GM12878 (cell line): ENCODE measurements around the gene ATP8A1. TPM values are rescaled to one million over a fixed set of nuclear protein-coding genes. Genes with fewer than 3 reads are reported as not detected.
A peak's percentile ranks its signal among the peaks of the same experiment; 100 is the strongest.

Source experiments
- ATAC-seq: fragments of 200-7000 bp; cut with Tn5 transposase; 3 replicates; pipeline ENCODE4 v1.9.1; 2020; ENCODE audit warnings: mild to moderate bottlenecking, moderate library complexity
- BruUV-seq: library from RNA; stranded (reverse); fragments of 400-500 nt; replicated peaks from 2 replicates; lab custom pipeline; 2021; lab: Mats Ljungman, UMichigan
- CTCF ChIA-PET: fragments of 300-600 bp; sonication (Branson Sonifier 250); formaldehyde crosslinking; extraction: SDS; loops from one replicate; lab custom pipeline; 2021; ENCODE audit warnings: inconsistent platforms; lab: Yijun Ruan, JAX
- POLR2A ChIA-PET: fragments of 350-600 bp; formaldehyde crosslinking; extraction: SDS; loops from one replicate; lab custom pipeline; 2021; ENCODE audit warnings: inconsistent platforms; lab: Charles Lee
- RAD21 ChIA-PET: fragments of 300-600 bp; sonication (Branson Sonifier 250); formaldehyde crosslinking; loops from one replicate; lab custom pipeline; 2023; ENCODE audit warnings: antibody characterized with exemption; ENCODE audit not compliant: unreplicated experiment; lab: Charles Lee
- SMC1A ChIA-PET: fragments of 300-600 bp; sonication (Branson Sonifier 250); formaldehyde crosslinking; loops from one replicate; lab custom pipeline; 2023; ENCODE audit not compliant: unreplicated experiment, uncharacterized antibody; lab: Charles Lee
- DNase-seq: peaks from one replicate; pipeline ENCODE4 v3.0.0-alpha.2; 2011; ENCODE audit warnings: low read depth, low spot score
- FAIRE-seq: peaks from 3 replicates; lab custom pipeline; 2011; peaks lifted over from hg19 to GRCh38; lab: Jason Lieb, UNC
- H2AFZ ChIP-seq: 2 replicates; pipeline ENCODE4 v1.6.0; 2011; ENCODE audit warnings: low read depth, low read length, control low read depth; ENCODE audit not compliant: control insufficient read depth
- H3K27ac ChIP-seq: 2 replicates; pipeline ENCODE4 v1.5.1; 2011; ENCODE audit warnings: control low read depth; ENCODE audit not compliant: control insufficient read depth, insufficient read depth
- H3K27me3 ChIP-seq, 2 experiments: replicated peaks in 1 of 2; 2 replicates each; pipeline versions ENCODE4 v1.6.0 to v1.6.1; 2011; ENCODE audit warnings: low read length in 1 of 2; ENCODE audit not compliant: control insufficient read depth in 2 of 2, insufficient read depth in 2 of 2
- H3K36me3 ChIP-seq, 2 experiments: 2 replicates each; pipeline ENCODE4 v1.5.1; 2011; ENCODE audit warnings: low read length in 1 of 2; ENCODE audit not compliant: control insufficient read depth in 2 of 2, insufficient read depth in 2 of 2
- H3K4me1 ChIP-seq: 2 replicates; pipeline ENCODE4 v1.6.1; 2011; ENCODE audit warnings: mild to moderate bottlenecking, low read length, moderate library complexity, mixed read lengths; ENCODE audit not compliant: control insufficient read depth, insufficient read depth
- H3K4me2 ChIP-seq: 2 replicates; pipeline ENCODE4 v1.6.0; 2011; ENCODE audit warnings: control low read depth; ENCODE audit not compliant: control insufficient read depth, insufficient read depth
- H3K4me3 ChIP-seq: fragments of 200-600 bp; sonication (generic); 2 replicates; pipeline ENCODE4 v1.5.1; 2016
- H3K79me2 ChIP-seq: 2 replicates; pipeline ENCODE4 v1.6.0; 2011; ENCODE audit warnings: low read length; ENCODE audit not compliant: control insufficient read depth, insufficient read depth
- H3K9ac ChIP-seq: 2 replicates; pipeline ENCODE4 v1.8.0; 2011; ENCODE audit warnings: low read length, control low read depth, mixed read lengths; ENCODE audit not compliant: control insufficient read depth, insufficient read depth
- H3K9me3 ChIP-seq: replicated peaks from 3 replicates; pipeline ENCODE4 v1.5.1; 2011; ENCODE audit warnings: mild to moderate bottlenecking, low read length; ENCODE audit not compliant: control insufficient read depth, insufficient read depth
- H4K20me1 ChIP-seq: 2 replicates; pipeline ENCODE4 v1.6.0; 2011; ENCODE audit not compliant: control insufficient read depth, insufficient read depth
- EED ChIP-seq: sonication (generic); IDR thresholded peaks from 2 replicates; pipeline ENCODE4 v1.6.1; 2016; ENCODE audit warnings: antibody characterized with exemption, low read depth
- HDAC6 ChIP-seq: fragments of 200-600 bp; sonication (generic); IDR thresholded peaks from one replicate; pipeline ENCODE4 v1.8.0; 2017; ENCODE audit warnings: antibody characterized with exemption; ENCODE audit not compliant: unreplicated experiment
- IKZF2 ChIP-seq, 2 experiments: fragments of 450-650 bp; IDR thresholded peaks; 2 replicates each; pipeline ENCODE4 v1.6.1; 2017; ENCODE audit warnings: mild to moderate bottlenecking in 2 of 2, moderate library complexity in 2 of 2
- JUNB ChIP-seq: IDR thresholded peaks from 2 replicates; pipeline ENCODE4 v1.6.1; 2016; ENCODE audit warnings: antibody characterized with exemption, mild to moderate bottlenecking
- NR2F1 ChIP-seq: fragments of 450-650 bp; conservative IDR thresholded peaks from 2 replicates; pipeline ENCODE4 v1.6.1; 2017; ENCODE audit warnings: mild to moderate bottlenecking
- POLR2A ChIP-seq: IDR thresholded peaks from 2 replicates; pipeline ENCODE4 v1.6.1; 2011; ENCODE audit warnings: low read depth, mild to moderate bottlenecking, low read length
- RELA ChIP-seq: fragments of 450-650 bp; IDR thresholded peaks from 2 replicates; pipeline ENCODE4 v1.8.0; 2014; ENCODE audit warnings: borderline replicate concordance; ENCODE audit not compliant: partially characterized antibody
- TCF7 ChIP-seq: IDR thresholded peaks from 2 replicates; pipeline ENCODE4 v1.6.1; 2014; ENCODE audit warnings: antibody characterized with exemption, borderline replicate concordance
- WGBS: methylation state at CpG from one replicate; pipeline ENCODE4 v1.1.6; 2016; ENCODE audit warnings: low lambda C conversion rate; ENCODE audit not compliant: insufficient replicate concordance, insufficient coverage; ENCODE audit errors: missing lambda C conversion rate; 5-methylcytosine and 5-hydroxymethylcytosine counted together
- in situ Hi-C: fragments of 300-500 bp; cut with MboI; formaldehyde crosslinking; loops from 9 replicates; pipeline ENCODE4 v1.14.3; 2018; ENCODE audit warnings: mixed read lengths
- intact Hi-C: fragments of 100-400 bp; cut with micrococcal nuclease; formaldehyde crosslinking; loops from one replicate; pipeline ENCODE4 v1.14.2; 2022; ENCODE audit not compliant: unreplicated experiment
- polyA plus RNA-seq, 11 experiments: library from polyadenylated mRNA; depleted of rRNA in 4 of 11; unstranded in 6 of 11; stranded (reverse) in 5 of 11; fragments of >200 nt; fragmentation: Nextera tagmentation in 4 of 11; fragmentation: Illumina TruSeq in 1 of 11; extraction: Ambion mirVana in 4 of 11; extraction: Trizol in 1 of 11; gene quantifications; 1 replicate in 1 of 11; 2 replicates in 10 of 11; pipeline versions ENCODE4 v1.2.1 to v1.2.3, GENCODE V29; 2011 to 2016; ENCODE audit warnings: inconsistent platforms in 2 of 11, missing spikeins in 2 of 11, low read depth in 1 of 11
- total RNA-seq, 4 experiments: library from RNA; depleted of rRNA in 3 of 4; stranded (reverse); fragments of >200 nt in 3 of 4; fragmentation: Illumina TruSeq in 1 of 4; extraction: Trizol in 1 of 4; gene quantifications; 2 replicates each; pipeline versions ENCODE4 v1.2.1 to v1.2.3, GENCODE V29; 2013 to 2021

The ATP8A1 gene
- total and polyA plus RNA-seq, 10 of the 15 experiments (the other 5 are each of a cell fraction or from before 2014, with no cell fraction given) = 9.0 to 116 (median 37.3) TPM

- Histone ChIP-seq H3K9me3 (no peaks in the 10 kb centered on the region), H3K27ac (no peak overlapping the region), H3K36me3 (peaks cover 0 to 2% of the 10 kb centered on the region in 2 experiments; a peak in 3 of 4 replicates), H3K9ac (no peak overlapping the region), H3K4me3 (no peak overlapping the region), H3K4me2 (no peak overlapping the region), H3K79me2 (no peaks in the 10 kb centered on the region), H2AFZ (no peak overlapping the region), H3K27me3 (no peaks in the 10 kb centered on the region), H3K4me1 (peaks cover 17% of the 10 kb centered on the region), H4K20me1 (no peaks in the 10 kb centered on the region)
- 94% methylated on average over 4 of the region's 4 CpGs for WGBS
- TF ChIP-seq IKZF2 (IDR thresholded peaks at IDR 0.05) = no peak
- TF ChIP-seq TCF7 = no peak
- no peak for TF ChIP-seq NR2F1
- TF ChIP-seq RELA = no peak
- TF ChIP-seq EED = no peak
- no peak for TF ChIP-seq POLR2A
- intact Hi-C loops (loop anchor here (5.0 kb wide), 1 partner anchor 32 kb away; no protein-coding TSS in a partner anchor), in situ Hi-C loops (no loop called here)
- RAD21 ChIA-PET = no interaction called here
- POLR2A ChIA-PET = no interaction called here
- no TSS peak for BruUV-seq
- SMC1A ChIA-PET = interaction anchor here (1.0 to 1.2 kb wide), 2 partner anchors 13 to 113 kb away, joined by 3 to 4 read pairs; no protein-coding TSS in a partner anchor
- ATAC-seq = no peak
- CTCF ChIA-PET = no interaction called here
- no peak for DNase-seq
- no peak for FAIRE-seq
These were observed 172.3 kb downstream of the ATP8A1 start for GRCh38 chr4:42484630-42485029.

- RAD21 ChIA-PET = no interaction called here
- Histone ChIP-seq H4K20me1 (no peaks in the 10 kb centered on the region), H3K27ac (no peak overlapping the region), H3K36me3 (peaks cover 0 to 4% of the 10 kb centered on the region in 2 experiments; a peak in 3 of 4 replicates), H3K4me1 (peaks cover 14% of the 10 kb centered on the region), H3K4me3 (no peak overlapping the region), H3K9ac (no peak overlapping the region), H2AFZ (no peak overlapping the region), H3K4me2 (no peak overlapping the region), H3K27me3 (no peaks in the 10 kb centered on the region), H3K9me3 (no peaks in the 10 kb centered on the region), H3K79me2 (no peaks in the 10 kb centered on the region)
- TF ChIP-seq JUNB (0 out of 2 replicates have a peak, but pooled peaks have one; percentile 24), HDAC6 (no peak)
- SMC1A ChIA-PET = no interaction called here
- no peak for FAIRE-seq
- intact Hi-C loops = no loop called here
- in situ Hi-C loops = no loop called here
- CTCF ChIA-PET = interaction anchor here (0.7 kb wide), 1 partner anchor 8 kb away, joined by 4 read pairs; no protein-coding TSS in a partner anchor
- POLR2A ChIA-PET = interaction anchor here (0.7 kb wide), 1 partner anchor 27 kb away, joined by 6 read pairs; no protein-coding TSS in a partner anchor
- no TSS peak for BruUV-seq
- DNase-seq = no peak
- ATAC-seq = no peak
- WGBS = 91% methylated on average over 9 of the region's 9 CpGs
These were observed 173.2 kb downstream of the ATP8A1 start for GRCh38 chr4:42483426-42484379.
